GM12878 (cell line): Measurements from ENCODE around the gene CPD. TPM values are rescaled to one million over a fixed set of nuclear protein-coding genes. Genes with fewer than 3 reads are reported as not detected.

Source experiments
- ATAC-seq: fragments of 200-7000 bp; cut with Tn5 transposase; 3 replicates; pipeline ENCODE4 v1.9.1; 2020; ENCODE audit warnings: mild to moderate bottlenecking, moderate library complexity
- BruUV-seq: library from RNA; stranded (reverse); fragments of 400-500 nt; replicated peaks from 2 replicates; lab custom pipeline; 2021; lab: Mats Ljungman, UMichigan
- CTCF ChIA-PET: fragments of 300-600 bp; sonication (Branson Sonifier 250); formaldehyde crosslinking; extraction: SDS; loops from one replicate; lab custom pipeline; 2021; ENCODE audit warnings: inconsistent platforms; lab: Yijun Ruan, JAX
- POLR2A ChIA-PET: fragments of 350-600 bp; formaldehyde crosslinking; extraction: SDS; loops from one replicate; lab custom pipeline; 2021; ENCODE audit warnings: inconsistent platforms; lab: Charles Lee
- RAD21 ChIA-PET: fragments of 300-600 bp; sonication (Branson Sonifier 250); formaldehyde crosslinking; loops from one replicate; lab custom pipeline; 2023; ENCODE audit warnings: antibody characterized with exemption; ENCODE audit not compliant: unreplicated experiment; lab: Charles Lee
- SMC1A ChIA-PET: fragments of 300-600 bp; sonication (Branson Sonifier 250); formaldehyde crosslinking; loops from one replicate; lab custom pipeline; 2023; ENCODE audit not compliant: unreplicated experiment, uncharacterized antibody; lab: Charles Lee
- DNase-seq: peaks from one replicate; pipeline ENCODE4 v3.0.0-alpha.2; 2011; ENCODE audit warnings: low read depth, low spot score
- FAIRE-seq: peaks from 3 replicates; lab custom pipeline; 2011; peaks lifted over from hg19 to GRCh38; lab: Jason Lieb, UNC
- H2AFZ ChIP-seq: 2 replicates; pipeline ENCODE4 v1.6.0; 2011; ENCODE audit warnings: low read depth, low read length, control low read depth; ENCODE audit not compliant: control insufficient read depth
- H3K27ac ChIP-seq: 2 replicates; pipeline ENCODE4 v1.5.1; 2011; ENCODE audit warnings: control low read depth; ENCODE audit not compliant: control insufficient read depth, insufficient read depth
- H3K27me3 ChIP-seq, 2 experiments: replicated peaks in 1 of 2; 2 replicates each; pipeline versions ENCODE4 v1.6.0 to v1.6.1; 2011; ENCODE audit warnings: low read length in 1 of 2; ENCODE audit not compliant: control insufficient read depth in 2 of 2, insufficient read depth in 2 of 2
- H3K36me3 ChIP-seq, 2 experiments: 2 replicates each; pipeline ENCODE4 v1.5.1; 2011; ENCODE audit warnings: low read length in 1 of 2; ENCODE audit not compliant: control insufficient read depth in 2 of 2, insufficient read depth in 2 of 2
- H3K4me1 ChIP-seq: 2 replicates; pipeline ENCODE4 v1.6.1; 2011; ENCODE audit warnings: mild to moderate bottlenecking, low read length, moderate library complexity, mixed read lengths; ENCODE audit not compliant: control insufficient read depth, insufficient read depth
- H3K4me2 ChIP-seq: 2 replicates; pipeline ENCODE4 v1.6.0; 2011; ENCODE audit warnings: control low read depth; ENCODE audit not compliant: control insufficient read depth, insufficient read depth
- H3K4me3 ChIP-seq: fragments of 200-600 bp; sonication (generic); 2 replicates; pipeline ENCODE4 v1.5.1; 2016
- H3K79me2 ChIP-seq: 2 replicates; pipeline ENCODE4 v1.6.0; 2011; ENCODE audit warnings: low read length; ENCODE audit not compliant: control insufficient read depth, insufficient read depth
- H3K9ac ChIP-seq: 2 replicates; pipeline ENCODE4 v1.8.0; 2011; ENCODE audit warnings: low read length, control low read depth, mixed read lengths; ENCODE audit not compliant: control insufficient read depth, insufficient read depth
- H3K9me3 ChIP-seq: replicated peaks from 3 replicates; pipeline ENCODE4 v1.5.1; 2011; ENCODE audit warnings: mild to moderate bottlenecking, low read length; ENCODE audit not compliant: control insufficient read depth, insufficient read depth
- H4K20me1 ChIP-seq: 2 replicates; pipeline ENCODE4 v1.6.0; 2011; ENCODE audit not compliant: control insufficient read depth, insufficient read depth
- JUNB ChIP-seq: IDR thresholded peaks from 2 replicates; pipeline ENCODE4 v1.6.1; 2016; ENCODE audit warnings: antibody characterized with exemption, mild to moderate bottlenecking
- KAT2A ChIP-seq: conservative IDR thresholded peaks from 2 replicates; pipeline ENCODE4 v1.6.1; 2011; ENCODE audit warnings: low read depth, low read length; ENCODE audit not compliant: control insufficient read depth
- KLF5 ChIP-seq: fragments of 450-650 bp; IDR thresholded peaks from 2 replicates; pipeline ENCODE4 v1.6.1; 2014; ENCODE audit warnings: mild to moderate bottlenecking; ENCODE audit not compliant: partially characterized antibody
- SPI1 ChIP-seq: IDR thresholded peaks from 2 replicates; pipeline ENCODE4 v1.6.1; 2011; ENCODE audit warnings: low read depth, mild to moderate bottlenecking, low read length, moderate library complexity, borderline replicate concordance; ENCODE audit not compliant: insufficient read depth
- TBL1XR1 ChIP-seq: IDR thresholded peaks from 2 replicates; pipeline ENCODE4 v1.6.1; 2012; ENCODE audit warnings: low read depth, low read length, improper control_type of control experiment
- WGBS: methylation state at CpG from one replicate; pipeline ENCODE4 v1.1.6; 2016; ENCODE audit warnings: low lambda C conversion rate; ENCODE audit not compliant: insufficient replicate concordance, insufficient coverage; ENCODE audit errors: missing lambda C conversion rate; 5-methylcytosine and 5-hydroxymethylcytosine counted together
- in situ Hi-C: fragments of 300-500 bp; cut with MboI; formaldehyde crosslinking; loops from 9 replicates; pipeline ENCODE4 v1.14.3; 2018; ENCODE audit warnings: mixed read lengths
- intact Hi-C: fragments of 100-400 bp; cut with micrococcal nuclease; formaldehyde crosslinking; loops from one replicate; pipeline ENCODE4 v1.14.2; 2022; ENCODE audit not compliant: unreplicated experiment
- polyA plus RNA-seq, 11 experiments: library from polyadenylated mRNA; depleted of rRNA in 4 of 11; unstranded in 6 of 11; stranded (reverse) in 5 of 11; fragments of >200 nt; fragmentation: Nextera tagmentation in 4 of 11; fragmentation: Illumina TruSeq in 1 of 11; extraction: Ambion mirVana in 4 of 11; extraction: Trizol in 1 of 11; gene quantifications; 1 replicate in 1 of 11; 2 replicates in 10 of 11; pipeline versions ENCODE4 v1.2.1 to v1.2.3, GENCODE V29; 2011 to 2016; ENCODE audit warnings: inconsistent platforms in 2 of 11, missing spikeins in 2 of 11, low read depth in 1 of 11
- total RNA-seq, 4 experiments: library from RNA; depleted of rRNA in 3 of 4; stranded (reverse); fragments of >200 nt in 3 of 4; fragmentation: Illumina TruSeq in 1 of 4; extraction: Trizol in 1 of 4; gene quantifications; 2 replicates each; pipeline versions ENCODE4 v1.2.1 to v1.2.3, GENCODE V29; 2013 to 2021

CPD gene
- total and polyA plus RNA-seq, 10 of the 15 experiments (the other 5 are each of a cell fraction or from before 2014, with no cell fraction given) = 3.5 to 24.2 (median 15.7) TPM

DNA sequence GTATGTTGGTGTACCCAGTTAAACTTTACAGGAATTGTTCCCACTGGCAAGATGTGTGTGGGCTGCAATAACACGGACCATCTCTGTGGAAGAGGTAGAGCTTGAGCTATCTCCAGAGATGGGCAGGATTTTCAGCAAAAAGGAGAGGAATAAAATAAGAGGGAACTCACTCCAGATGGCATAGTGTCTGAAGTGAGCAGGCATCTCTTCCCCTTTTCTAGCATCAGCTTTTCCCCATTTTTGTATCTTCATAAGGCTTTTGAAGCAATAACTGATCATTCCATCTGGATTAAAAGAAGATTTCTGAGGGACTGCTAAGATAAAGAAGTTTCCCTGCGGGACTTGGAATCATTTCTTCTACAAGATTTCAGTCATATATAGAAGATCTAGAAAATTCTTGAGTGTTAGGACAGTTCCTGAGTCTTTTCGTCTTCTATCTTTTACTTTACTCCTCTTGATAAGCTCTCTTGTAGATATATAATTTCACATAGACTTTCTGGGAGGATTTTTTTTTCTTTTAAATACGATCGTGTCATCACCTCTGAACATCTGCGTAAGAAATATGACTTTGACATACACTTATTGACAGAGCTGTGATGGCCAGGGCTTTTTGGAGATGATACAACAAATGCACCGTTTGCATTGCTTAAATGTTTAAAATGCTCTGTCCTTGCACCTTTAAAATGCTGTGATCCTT is 2.1 kb downstream of the CPD start:
- ChIA-PET RAD21 (interaction anchor here (0.8 to 4.4 kb wide), 6 partner anchors 14 to 96 kb away, joined by 3 to 18 read pairs (median 4); no protein-coding TSS in a partner anchor), POLR2A (interaction anchor here (0.6 to 0.9 kb wide), 3 partner anchors 17 to 41 kb away, joined by 3 to 7 read pairs (median 3); no protein-coding TSS in a partner anchor), SMC1A (interaction anchor here (0.8 to 2.3 kb wide), 8 partner anchors 13 to 267 kb away, joined by 3 to 13 read pairs (median 6); partner anchors contain the start of gene GOSR1)
- no peak overlapping the region for H2AFZ ChIP-seq
- in situ Hi-C loops = no loop called here
- H3K9me3 ChIP-seq = no peaks in the 10 kb centered on the region
- H3K4me1 ChIP-seq = peaks cover 30% of the 10 kb centered on the region
- BruUV-seq = TSS peak; percentile 54
- WGBS = 43% methylated on average over 7 of the region's 7 CpGs
- H3K4me3 ChIP-seq = peak overlapping the region; percentile 82
- H4K20me1 ChIP-seq = no peaks in the 10 kb centered on the region
- peak; percentile 38 for FAIRE-seq
- no peak overlapping the region for H3K9ac ChIP-seq
- no peaks in the 10 kb centered on the region for H3K27me3 ChIP-seq
- no peak for TF ChIP-seq KAT2A
- peak; percentile 32; the same call in 1 of the 2 replicates for TF ChIP-seq SPI1
- TF ChIP-seq KLF5 = no peak
- TF ChIP-seq, all 136 proteins: peak for 1
- intact Hi-C loops = no loop called here
- ATAC-seq (no peak), DNase-seq (no peak)
- Histone ChIP-seq H3K36me3 (no peaks in the 10 kb centered on the region), H3K79me2 (peaks cover 10% of the 10 kb centered on the region), H3K27ac (no peak overlapping the region), H3K4me2 (peak overlapping the region; percentile 96)
- CTCF ChIA-PET = interaction anchor here (0.6 to 4.1 kb wide), 8 partner anchors 15 to 276 kb away, joined by 3 to 22 read pairs (median 4); partner anchors contain the start of gene GOSR1

- no TSS peak for BruUV-seq
- Histone ChIP-seq H3K36me3 (no peaks in the 10 kb centered on the region), H3K27me3 (no peaks in the 10 kb centered on the region), H3K79me2 (peaks cover 10% of the 10 kb centered on the region), H3K9ac (no peak overlapping the region), H3K4me3 (peak overlapping the region; percentile 82; the same call in 1 of the 2 replicates), H3K4me1 (peaks cover 25% of the 10 kb centered on the region), H3K9me3 (no peaks in the 10 kb centered on the region), H4K20me1 (no peaks in the 10 kb centered on the region), H2AFZ (no peak overlapping the region), H3K27ac (no peak overlapping the region), H3K4me2 (peak overlapping the region; percentile 96)
- in situ Hi-C loops (no loop called here), intact Hi-C loops (no loop called here)
- ChIA-PET RAD21 (interaction anchor here (0.8 to 4.4 kb wide), 6 partner anchors 13 to 95 kb away, joined by 3 to 18 read pairs (median 4); no protein-coding TSS in a partner anchor), SMC1A (interaction anchor here (0.8 to 2.3 kb wide), 6 partner anchors 18 to 95 kb away, joined by 4 to 13 read pairs (median 6); partner anchors contain the start of gene GOSR1), POLR2A (interaction anchor here (0.6 to 0.9 kb wide), 3 partner anchors 33 to 660 kb away, joined by 3 to 7 read pairs (median 3); no protein-coding TSS in a partner anchor), CTCF (interaction anchor here (1.2 to 4.1 kb wide), 6 partner anchors 18 to 276 kb away, joined by 4 to 22 read pairs (median 6); partner anchors contain the start of gene GOSR1)
- TF ChIP-seq JUNB = peak; percentile 19
- TF ChIP-seq TBL1XR1 = no peak
- ATAC-seq (no peak), FAIRE-seq (no peak), DNase-seq (no peak)
- WGBS = 52% methylated on average over 2 of the region's 2 CpGs
Observed at GRCh38 chr17:30381340-30381659, 2.6 kb downstream of the CPD start.
